SU-DHL-6 (cell line): Measurements from ENCODE around the gene FEZF2.

ENCODE experiments used
- H2AFZ ChIP-seq: fragments of 200-600 bp; sonication (generic); 2 replicates; pipeline ENCODE4 v1.6.1; 2014; ENCODE audit warnings: low read depth, mild to moderate bottlenecking, moderate library complexity, mixed read lengths, antibody characterized with exemption, low read length; ENCODE audit not compliant: severe bottlenecking
- H3F3A ChIP-seq: fragments of 200-600 bp; shearing (Covaris generic); 2 replicates; pipeline ENCODE4 v1.6.0; 2016; ENCODE audit warnings: antibody characterized with exemption, mild to moderate bottlenecking; ENCODE audit not compliant: insufficient read depth
- H3K27ac ChIP-seq: fragments of 200-600 bp; sonication (generic); 2 replicates; pipeline ENCODE4 v1.5.1; 2016; ENCODE audit warnings: low read depth, mild to moderate bottlenecking, low read length, moderate library complexity, mixed read lengths
- H3K27me3 ChIP-seq: fragments of 200-600 bp; sonication (generic), shearing (Covaris generic); 2 replicates; pipeline ENCODE4 v1.6.0; 2014; ENCODE audit warnings: mild to moderate bottlenecking, low read length
- H3K36me3 ChIP-seq: fragments of 200-600 bp; sonication (generic); 2 replicates; pipeline ENCODE4 v1.6.1; 2014; ENCODE audit warnings: mild to moderate bottlenecking, low read length, mixed read lengths
- H3K4me2 ChIP-seq: fragments of 300-600, 200-600 bp; shearing (Covaris generic), sonication (generic); 2 replicates; pipeline ENCODE4 v1.6.0; 2014; ENCODE audit warnings: low read length, low read depth, mild to moderate bottlenecking; ENCODE audit not compliant: poor library complexity, severe bottlenecking
- H3K4me3 ChIP-seq: fragments of 200-600 bp; sonication (generic); 2 replicates; pipeline ENCODE4 v1.5.1; 2014; ENCODE audit warnings: antibody characterized with exemption, low read length, mild to moderate bottlenecking, mixed read lengths; ENCODE audit not compliant: insufficient read depth, poor library complexity, severe bottlenecking
- H3K79me2 ChIP-seq: fragments of 200-600 bp; sonication (generic); 2 replicates; pipeline ENCODE4 v1.6.1; 2014; ENCODE audit warnings: mild to moderate bottlenecking, low read length, moderate library complexity; ENCODE audit not compliant: insufficient read depth
- H3K9ac ChIP-seq: fragments of 200-600 bp; sonication (generic); 2 replicates; pipeline ENCODE4 v1.7.0; 2014; ENCODE audit warnings: mild to moderate bottlenecking, low read length
- H3K9me2 ChIP-seq: fragments of 200-600 bp; sonication (generic); replicated peaks from 2 replicates; pipeline ENCODE4 v1.6.1; 2014; ENCODE audit warnings: low read length; ENCODE audit not compliant: insufficient read depth
- H3K9me3 ChIP-seq: fragments of 200-600 bp; sonication (generic); 2 replicates; pipeline ENCODE4 v1.6.1; 2014; ENCODE audit warnings: low read length, mixed read lengths; ENCODE audit not compliant: insufficient read depth
- H4K20me1 ChIP-seq: fragments of 200-600 bp; sonication (generic); 2 replicates; pipeline ENCODE4 v1.6.1; 2014; ENCODE audit warnings: low read depth, mild to moderate bottlenecking, antibody characterized with exemption, low read length, moderate library complexity, mixed read lengths
- CTCF ChIP-seq: fragments of 200-600 bp; sonication (generic); IDR thresholded peaks from one replicate; pipeline ENCODE4 v1.5.1; 2017; ENCODE audit warnings: antibody characterized with exemption, mild to moderate bottlenecking, low read length, moderate library complexity; ENCODE audit not compliant: insufficient read depth, poor library complexity, severe bottlenecking
- EZH2phosphoT487 ChIP-seq: fragments of 200-600 bp; sonication (generic), shearing (Covaris generic); conservative IDR thresholded peaks from 2 replicates; pipeline ENCODE4 v1.6.1; 2018; ENCODE audit warnings: mild to moderate bottlenecking, antibody characterized with exemption, low read length, moderate library complexity, mixed read lengths

Gene FEZF2

GRCh38 chr3:62367763-62368195 lies 5.6 kb downstream of the FEZF2 start:
- Histone ChIP-seq H3K27me3 (no peaks in the 10 kb centered on the region), H3K36me3 (no peaks in the 10 kb centered on the region), H3K9ac (no peak overlapping the region), H3K4me2 (no peak overlapping the region), H2AFZ (no peak overlapping the region), H4K20me1 (no peaks in the 10 kb centered on the region), H3K9me3 (no peaks in the 10 kb centered on the region), H3K79me2 (no peaks in the 10 kb centered on the region), H3K4me3 (no peak overlapping the region), H3F3A (no peaks in the 10 kb centered on the region), H3K27ac (no peak overlapping the region), H3K9me2 (no peaks in the 10 kb centered on the region)
- TF ChIP-seq CTCF (no peak), EZH2phosphoT487 (no peak)

DNA sequence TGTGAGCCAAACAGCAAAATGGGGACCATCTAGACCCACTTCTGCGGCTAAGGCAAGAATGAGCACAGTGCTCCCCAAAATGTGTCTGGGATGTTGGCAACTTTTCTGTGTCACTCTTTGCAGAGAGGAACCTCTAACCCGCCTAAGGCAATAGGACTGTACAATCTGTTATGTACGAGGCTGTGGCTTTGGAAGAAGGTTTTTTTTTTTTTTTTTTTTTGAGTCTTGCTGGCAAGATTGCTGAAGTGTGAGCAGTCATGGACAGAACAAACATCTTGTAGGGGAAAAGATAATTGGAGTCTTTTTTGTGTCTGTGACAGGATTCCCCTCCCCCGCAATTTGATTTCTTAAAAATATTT lies 7.2 kb downstream of the FEZF2 start:
- Histone ChIP-seq H3K9me3 (no peaks in the 10 kb centered on the region), H3K4me2 (no peak overlapping the region), H2AFZ (no peak overlapping the region), H3K27me3 (no peaks in the 10 kb centered on the region), H3K36me3 (no peaks in the 10 kb centered on the region), H3F3A (no peaks in the 10 kb centered on the region), H3K79me2 (no peaks in the 10 kb centered on the region), H3K4me3 (no peak overlapping the region), H3K9ac (no peak overlapping the region), H3K27ac (no peak overlapping the region), H3K9me2 (no peaks in the 10 kb centered on the region), H4K20me1 (no peaks in the 10 kb centered on the region)
- TF ChIP-seq EZH2phosphoT487 (no peak), CTCF (no peak)

DNA sequence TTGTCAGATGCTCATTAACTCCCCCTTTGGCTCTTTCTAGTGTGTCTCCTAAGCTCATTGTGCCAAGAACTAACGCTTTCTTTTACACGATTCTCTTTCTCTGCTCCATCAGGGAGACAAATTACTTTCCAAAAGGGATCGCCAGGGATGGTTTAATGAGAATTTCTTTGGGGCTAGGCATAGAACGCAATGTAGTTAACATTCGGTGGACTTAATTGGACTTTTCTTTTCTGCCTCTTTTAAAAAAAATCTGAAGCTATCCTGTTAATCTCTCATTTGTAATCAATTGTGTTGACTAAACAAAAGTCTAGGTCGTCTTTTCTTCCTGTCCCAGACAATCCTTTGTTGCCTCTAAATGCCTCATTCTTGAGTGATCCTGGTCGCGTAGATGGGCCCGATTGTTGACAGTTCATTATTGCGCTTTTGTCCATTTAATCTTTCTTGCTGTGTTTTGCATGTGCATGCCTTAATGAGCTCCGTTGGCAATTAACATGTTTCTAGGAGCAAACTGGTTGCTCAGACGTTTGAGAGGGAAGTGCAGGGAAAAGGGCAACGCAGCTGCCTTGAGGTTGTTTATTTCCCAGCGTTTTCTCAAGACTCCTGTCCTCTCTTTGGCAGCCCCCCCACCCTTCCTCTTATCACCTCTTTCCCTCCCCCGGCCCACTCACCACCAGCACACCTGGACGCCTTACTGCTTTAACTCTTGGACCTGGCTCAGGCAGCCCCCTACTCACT lies 7.8 kb downstream of the FEZF2 start:
- Histone ChIP-seq H3K79me2 (no peaks in the 10 kb centered on the region), H3K9me3 (no peaks in the 10 kb centered on the region), H3F3A (no peaks in the 10 kb centered on the region), H3K27me3 (no peaks in the 10 kb centered on the region), H3K9me2 (no peaks in the 10 kb centered on the region), H4K20me1 (no peaks in the 10 kb centered on the region), H2AFZ (no peak overlapping the region), H3K4me2 (no peak overlapping the region), H3K9ac (no peak overlapping the region), H3K36me3 (no peaks in the 10 kb centered on the region), H3K4me3 (no peak overlapping the region), H3K27ac (no peak overlapping the region)
- no peak for TF ChIP-seq EZH2phosphoT487
- TF ChIP-seq CTCF, result no peak
